Measurements from ENCODE around the gene PRR27.

DNA sequence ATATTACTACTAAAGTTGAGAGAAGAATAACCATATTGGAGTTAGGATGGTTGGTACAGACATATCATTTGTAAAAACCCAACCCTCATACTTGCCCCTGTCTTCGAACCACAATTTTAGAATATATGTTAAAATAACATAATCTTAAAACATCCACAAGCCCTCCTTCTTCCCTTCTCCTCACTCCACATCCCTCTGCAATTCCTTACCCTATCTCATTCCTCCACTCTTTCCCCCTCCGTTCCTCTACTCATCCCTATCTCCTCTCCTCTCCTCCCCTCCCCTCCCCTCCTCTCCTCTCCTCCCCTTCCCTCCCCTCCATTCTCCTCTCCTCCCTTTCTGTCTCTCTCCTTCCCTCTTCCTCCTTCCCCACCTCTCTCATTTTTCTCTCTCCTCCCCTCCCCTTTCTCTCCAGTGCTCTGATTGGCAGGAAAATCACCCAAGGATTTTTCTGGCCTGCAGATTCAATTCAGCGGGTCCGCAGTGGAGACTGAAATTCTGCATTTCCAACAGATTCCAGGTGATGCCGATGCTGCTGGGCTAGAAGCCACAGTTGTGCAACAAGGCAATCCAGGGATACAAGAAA lies 24.1 kb downstream of the PRR27 start:
- TF ChIP-seq YY1 (IDR thresholded peaks at IDR 0.05; ENCODE audit: insufficient read depth, insufficient read length) = no peak
- TF ChIP-seq ZNF274 (IDR thresholded peaks at IDR 0.05; ENCODE audit: low read depth, low read length) = no peak
- TF ChIP-seq SUZ12 (IDR thresholded peaks at IDR 0.05; ENCODE audit: extremely low read depth, insufficient read depth, insufficient read length) = no peak
